Measurements from ENCODE around the gene SLC8A2.
"Not testable (repeated sequence)": the region's sequence is repeated elsewhere in the genome, so short reads cannot be mapped to it uniquely, and the experiment has no call there.

The SLC8A2 gene

GRCh38 chr19:47486220-47486619, 14.5 kb upstream of the SLC8A2 start:
- H3K27me3 Mint-ChIP-seq (ENCODE audit: low read depth); H3K4me3 Mint-ChIP-seq; H3K9me3 Mint-ChIP-seq; H3K27ac Mint-ChIP-seq: not testable (repeated sequence)
- H3K36me3 Mint-ChIP-seq (ENCODE audit: low read depth) = peaks cover 16% of the 10 kb centered on the region
- H3K4me1 Mint-ChIP-seq (ENCODE audit: low read depth) = peaks cover 21% of the 10 kb centered on the region

- Mint-ChIP-seq H3K4me3 (peak overlapping the region; percentile 98), H3K4me1 (ENCODE audit: low read depth) (peaks cover 21% of the 10 kb centered on the region), H3K27me3 (ENCODE audit: low read depth) (no peaks in the 10 kb centered on the region), H3K9me3 (no peaks in the 10 kb centered on the region), H3K36me3 (ENCODE audit: low read depth) (peaks cover 15% of the 10 kb centered on the region), H3K27ac (peak overlapping the region; percentile 98)
These were observed 13.5 kb upstream of the SLC8A2 start for GRCh38 chr19:47485210-47485609.

GRCh38 chr19:47483800-47484690, 12.4 kb upstream of the SLC8A2 start, which contains the start of gene KPTN:
TSS of gene KPTN (minus strand) at chr19:47484219. CDS start at chr19:47484160, 59 bp downstream.
- Mint-ChIP-seq H3K36me3 (ENCODE audit: low read depth) (peaks cover 10% of the 10 kb centered on the region), H3K9me3 (no peaks in the 10 kb centered on the region), H3K4me1 (ENCODE audit: low read depth) (peaks cover 21% of the 10 kb centered on the region), H3K4me3 (peak within 1 kb of the TSS; percentile 98), H3K27me3 (ENCODE audit: low read depth) (no peaks in the 10 kb centered on the region), H3K27ac (peak within 1 kb of the TSS; percentile 98)

- peaks cover 21% of the 10 kb centered on the region for H3K4me1 Mint-ChIP-seq (ENCODE audit: low read depth)
- no peaks in the 10 kb centered on the region for H3K27me3 Mint-ChIP-seq (ENCODE audit: low read depth)
- peak overlapping the region; percentile 14 for H3K4me3 Mint-ChIP-seq
- H3K36me3 Mint-ChIP-seq (ENCODE audit: low read depth) = peaks cover 10% of the 10 kb centered on the region
- no peak overlapping the region for H3K27ac Mint-ChIP-seq
- no peaks in the 10 kb centered on the region for H3K9me3 Mint-ChIP-seq
These were observed 11.5 kb upstream of the SLC8A2 start for GRCh38 chr19:47483200-47483599.

- Mint-ChIP-seq H3K4me3 (no peak overlapping the region), H3K27ac (peak overlapping the region; percentile 26), H3K4me1 (ENCODE audit: low read depth) (peaks cover 18% of the 10 kb centered on the region), H3K9me3 (no peaks in the 10 kb centered on the region), H3K36me3 (ENCODE audit: low read depth) (peaks cover 8% of the 10 kb centered on the region), H3K27me3 (ENCODE audit: low read depth) (no peaks in the 10 kb centered on the region)
These were observed 9.9 kb upstream of the SLC8A2 start for GRCh38 chr19:47481460-47482052.

- Mint-ChIP-seq H3K27me3 (ENCODE audit: low read depth) (no peaks in the 10 kb centered on the region), H3K36me3 (ENCODE audit: low read depth) (peaks cover 8% of the 10 kb centered on the region), H3K4me3 (no peak overlapping the region), H3K27ac (no peak overlapping the region), H3K9me3 (no peaks in the 10 kb centered on the region), H3K4me1 (ENCODE audit: low read depth) (peaks cover 18% of the 10 kb centered on the region)
These were observed 9.0 kb upstream of the SLC8A2 start for GRCh38 chr19:47480658-47481057.

GRCh38 chr19:47479701-47480503, 8.2 kb upstream of the SLC8A2 start:
- no peak overlapping the region for H3K4me3 Mint-ChIP-seq

GRCh38 chr19:47476438-47476972, 4.8 kb upstream of the SLC8A2 start:
- no peaks in the 10 kb centered on the region for H3K9me3 Mint-ChIP-seq
- peaks cover 4% of the 10 kb centered on the region for H3K27me3 Mint-ChIP-seq (ENCODE audit: low read depth)
- no peak overlapping the region for H3K27ac Mint-ChIP-seq
- H3K4me1 Mint-ChIP-seq (ENCODE audit: low read depth) = no peaks in the 10 kb centered on the region
- H3K36me3 Mint-ChIP-seq (ENCODE audit: low read depth) = no peaks in the 10 kb centered on the region
- H3K4me3 Mint-ChIP-seq = no peak overlapping the region

More at GRCh38 chr19:47479701-47480503, 8.2 kb upstream of the SLC8A2 start:
- peaks cover 11% of the 10 kb centered on the region for H3K4me1 Mint-ChIP-seq (ENCODE audit: low read depth)
- H3K36me3 Mint-ChIP-seq (ENCODE audit: low read depth) = peaks cover under 1% of the 10 kb centered on the region
- H3K9me3 Mint-ChIP-seq = no peaks in the 10 kb centered on the region
- H3K27me3 Mint-ChIP-seq (ENCODE audit: low read depth) = no peaks in the 10 kb centered on the region
- H3K27ac Mint-ChIP-seq = no peak overlapping the region

- Mint-ChIP-seq H3K9me3 (no peaks in the 10 kb centered on the region), H3K4me3 (no peak overlapping the region)
These were observed 3.8 kb upstream of the SLC8A2 start for GRCh38 chr19:47475465-47475864.

GRCh38 chr19:47473336-47473735, 1.6 kb upstream of the SLC8A2 start:
- H3K27ac Mint-ChIP-seq = no peak overlapping the region
- no peaks in the 10 kb centered on the region for H3K36me3 Mint-ChIP-seq (ENCODE audit: low read depth)
- H3K4me3 Mint-ChIP-seq = no peak overlapping the region
- peaks cover 35% of the 10 kb centered on the region for H3K27me3 Mint-ChIP-seq (ENCODE audit: low read depth)
- H3K9me3 Mint-ChIP-seq = no peaks in the 10 kb centered on the region
- H3K4me1 Mint-ChIP-seq (ENCODE audit: low read depth) = peaks cover 8% of the 10 kb centered on the region

More at GRCh38 chr19:47475465-47475864, 3.8 kb upstream of the SLC8A2 start:
- Mint-ChIP-seq H3K27ac (no peak overlapping the region), H3K27me3 (ENCODE audit: low read depth) (peaks cover 13% of the 10 kb centered on the region), H3K36me3 (ENCODE audit: low read depth) (no peaks in the 10 kb centered on the region), H3K4me1 (ENCODE audit: low read depth) (peaks cover 5% of the 10 kb centered on the region)

- peaks cover 41% of the 10 kb centered on the region for H3K27me3 Mint-ChIP-seq (ENCODE audit: low read depth)
- H3K36me3 Mint-ChIP-seq (ENCODE audit: low read depth) = no peaks in the 10 kb centered on the region
- H3K27ac Mint-ChIP-seq = no peak overlapping the region
- no peaks in the 10 kb centered on the region for H3K9me3 Mint-ChIP-seq
- no peak overlapping the region for H3K4me3 Mint-ChIP-seq
- H3K4me1 Mint-ChIP-seq (ENCODE audit: low read depth) = peaks cover 8% of the 10 kb centered on the region
These were observed 336 bp downstream of the SLC8A2 start for GRCh38 chr19:47471381-47471732.

- no peaks in the 10 kb centered on the region for H3K36me3 Mint-ChIP-seq (ENCODE audit: low read depth)
- H3K27me3 Mint-ChIP-seq (ENCODE audit: low read depth) = peaks cover 41% of the 10 kb centered on the region
- peaks cover 8% of the 10 kb centered on the region for H3K4me1 Mint-ChIP-seq (ENCODE audit: low read depth)
- H3K9me3 Mint-ChIP-seq = no peaks in the 10 kb centered on the region
- H3K27ac Mint-ChIP-seq = no peak overlapping the region
- H3K4me3 Mint-ChIP-seq = peak overlapping the region; percentile 14
These were observed 1.1 kb downstream of the SLC8A2 start for GRCh38 chr19:47470447-47471195.

GRCh38 chr19:47469719-47470118, 2.0 kb downstream of the SLC8A2 start:
- no peak overlapping the region for H3K27ac Mint-ChIP-seq
- no peak overlapping the region for H3K4me3 Mint-ChIP-seq
- peaks cover 8% of the 10 kb centered on the region for H3K4me1 Mint-ChIP-seq (ENCODE audit: low read depth)
- peaks cover 41% of the 10 kb centered on the region for H3K27me3 Mint-ChIP-seq (ENCODE audit: low read depth)
- H3K36me3 Mint-ChIP-seq (ENCODE audit: low read depth) = no peaks in the 10 kb centered on the region
- H3K9me3 Mint-ChIP-seq = no peaks in the 10 kb centered on the region

GRCh38 chr19:47469363-47469700, 2.4 kb downstream of the SLC8A2 start:
- peaks cover 8% of the 10 kb centered on the region for H3K4me1 Mint-ChIP-seq (ENCODE audit: low read depth)
- peaks cover 41% of the 10 kb centered on the region for H3K27me3 Mint-ChIP-seq (ENCODE audit: low read depth)
- H3K4me3 Mint-ChIP-seq = no peak overlapping the region
- H3K27ac Mint-ChIP-seq = no peak overlapping the region
- H3K9me3 Mint-ChIP-seq = no peaks in the 10 kb centered on the region
- no peaks in the 10 kb centered on the region for H3K36me3 Mint-ChIP-seq (ENCODE audit: low read depth)
